ENCODE measurements around the gene TEX55. TPM values are rescaled to one million over a fixed set of nuclear protein-coding genes. Genes with fewer than 3 reads are reported as not detected.

Gene TEX55
- total RNA-seq, 3 donors from 2014 or later = not detected

GRCh38 chr3:119187266-119187665 lies 41.3 kb downstream of the TEX55 start:
- H3K27ac ChIP-seq = no peak overlapping the region
- H3K27me3 ChIP-seq = no peaks in the 10 kb centered on the region
- TF ChIP-seq CTCF (IDR thresholded peaks at IDR 0.05) = no peak
- no peak for TF ChIP-seq POLR2A (IDR thresholded peaks at IDR 0.05)
- TF ChIP-seq POLR2AphosphoS5 (IDR thresholded peaks at IDR 0.05) = no peak
- DNase-seq (ENCODE audit: low spot score in 2 of 2) = no peak
- H3K36me3 ChIP-seq = no peaks in the 10 kb centered on the region
- no peaks in the 10 kb centered on the region for H3K4me1 ChIP-seq
- intact Hi-C loops (cut with DNase I; ENCODE audit: low total_unique reads) = no loop called here
- no peaks in the 10 kb centered on the region for H3K9me3 ChIP-seq
- no peak overlapping the region for H3K4me3 ChIP-seq

- Histone ChIP-seq H3K27me3 (no peaks in the 10 kb centered on the region), H3K27ac (no peak overlapping the region), H3K4me1 (no peaks in the 10 kb centered on the region), H3K36me3 (no peaks in the 10 kb centered on the region), H3K9me3 (no peaks in the 10 kb centered on the region), H3K4me3 (no peak overlapping the region)
- no peak for DNase-seq (ENCODE audit: low spot score in 2 of 2)
- TF ChIP-seq POLR2AphosphoS5 (IDR thresholded peaks at IDR 0.05) (no peak), CTCF (IDR thresholded peaks at IDR 0.05) (no peak), POLR2A (IDR thresholded peaks at IDR 0.05) (no peak)
- intact Hi-C loops (cut with DNase I; ENCODE audit: low total_unique reads) = no loop called here
These were observed 45.8 kb downstream of the TEX55 start for GRCh38 chr3:119191800-119192199.

- H3K27me3 ChIP-seq = no peaks in the 10 kb centered on the region
- intact Hi-C loops (cut with DNase I; ENCODE audit: low total_unique reads) = no loop called here
- no peak overlapping the region for H3K4me3 ChIP-seq
- H3K27ac ChIP-seq = no peak overlapping the region
- TF ChIP-seq POLR2AphosphoS5 (IDR thresholded peaks at IDR 0.05) (no peak), CTCF (IDR thresholded peaks at IDR 0.05) (no peak), POLR2A (IDR thresholded peaks at IDR 0.05) (no peak)
- no peaks in the 10 kb centered on the region for H3K36me3 ChIP-seq
- no peaks in the 10 kb centered on the region for H3K9me3 ChIP-seq
- no peak for DNase-seq (ENCODE audit: low spot score in 2 of 2)
- no peaks in the 10 kb centered on the region for H3K4me1 ChIP-seq
These were observed 48.5 kb downstream of the TEX55 start for GRCh38 chr3:119194237-119195150.

- intact Hi-C loops (cut with DNase I; ENCODE audit: low total_unique reads) = no loop called here
- TF ChIP-seq POLR2AphosphoS5 (IDR thresholded peaks at IDR 0.05) (no peak), CTCF (IDR thresholded peaks at IDR 0.05) (no peak), POLR2A (IDR thresholded peaks at IDR 0.05) (no peak)
- H3K9me3 ChIP-seq = no peaks in the 10 kb centered on the region
- DNase-seq (ENCODE audit: low spot score in 2 of 2) = no peak
- no peak overlapping the region for H3K27ac ChIP-seq
- no peak overlapping the region for H3K4me3 ChIP-seq
- no peaks in the 10 kb centered on the region for H3K36me3 ChIP-seq
- no peaks in the 10 kb centered on the region for H3K4me1 ChIP-seq
- no peaks in the 10 kb centered on the region for H3K27me3 ChIP-seq
These were observed 49.1 kb downstream of the TEX55 start for GRCh38 chr3:119195151-119195476.

GRCh38 chr3:119195911-119196310 lies 49.9 kb downstream of the TEX55 start:
- Histone ChIP-seq H3K36me3 (no peaks in the 10 kb centered on the region), H3K27me3 (no peaks in the 10 kb centered on the region), H3K4me1 (no peaks in the 10 kb centered on the region), H3K27ac (no peak overlapping the region), H3K9me3 (no peaks in the 10 kb centered on the region), H3K4me3 (no peak overlapping the region)
- TF ChIP-seq POLR2A (IDR thresholded peaks at IDR 0.05) (no peak), POLR2AphosphoS5 (IDR thresholded peaks at IDR 0.05) (no peak), CTCF (IDR thresholded peaks at IDR 0.05) (no peak)
- intact Hi-C loops (cut with DNase I; ENCODE audit: low total_unique reads) = no loop called here
- DNase-seq (ENCODE audit: low spot score in 2 of 2) = no peak
